Sigmoid colon (tissue), 4 donors: ENCODE data around the gene CYP2W1.

ENCODE experiments used
- CTCF ChIP-seq, 4 experiments: fragments of 450-650 bp in 3 of 4; fragments of 200-600 bp in 1 of 4; IDR thresholded peaks; one replicate each; pipeline ENCODE4 v1.5.1; 2016 to 2019; ENCODE audit warnings: antibody characterized with exemption in 4 of 4, mild to moderate bottlenecking in 3 of 4, moderate library complexity in 2 of 4
- EP300 ChIP-seq, 4 donors: sonication (generic); formaldehyde crosslinking; IDR thresholded peaks; one replicate each; pipeline ENCODE4 v1.6.1; 2017; ENCODE audit warnings: antibody characterized with exemption in 4 of 4
- POLR2A ChIP-seq, 2 donors: fragments of 450-650 bp; IDR thresholded peaks; one replicate each; pipeline ENCODE4 v1.6.1; 2016; ENCODE audit warnings: antibody characterized with exemption in 2 of 2, mild to moderate bottlenecking in 2 of 2, moderate library complexity in 2 of 2
- POLR2AphosphoS5 ChIP-seq, 4 donors: sonication (generic); formaldehyde crosslinking; IDR thresholded peaks; one replicate each; pipeline ENCODE4 v1.6.1; 2017; ENCODE audit warnings: antibody characterized with exemption in 4 of 4

- TF ChIP-seq CTCF (IDR thresholded peaks at IDR 0.05) (no peak), POLR2A (IDR thresholded peaks at IDR 0.05) (no peak), POLR2AphosphoS5 (IDR thresholded peaks at IDR 0.05) (no peak), EP300 (IDR thresholded peaks at IDR 0.05) (no peak)
These were observed 14.5 kb upstream of the CYP2W1 start for GRCh38 chr7:968205-969105.
